Myometrial cell (primary cell): Measurements from ENCODE around the gene EAF2. TPM values are rescaled to one million over a fixed set of nuclear protein-coding genes. Genes with fewer than 3 reads are reported as not detected.

Experiments
- total RNA-seq: library from RNA; depleted of rRNA; stranded (reverse); fragments of >200 nt; gene quantifications from 2 replicates; pipeline ENCODE4 v1.2.3, GENCODE V29; 2015

The EAF2 gene
- total RNA-seq = 0.29 and 1.4 TPM in 2 replicates

DNA sequence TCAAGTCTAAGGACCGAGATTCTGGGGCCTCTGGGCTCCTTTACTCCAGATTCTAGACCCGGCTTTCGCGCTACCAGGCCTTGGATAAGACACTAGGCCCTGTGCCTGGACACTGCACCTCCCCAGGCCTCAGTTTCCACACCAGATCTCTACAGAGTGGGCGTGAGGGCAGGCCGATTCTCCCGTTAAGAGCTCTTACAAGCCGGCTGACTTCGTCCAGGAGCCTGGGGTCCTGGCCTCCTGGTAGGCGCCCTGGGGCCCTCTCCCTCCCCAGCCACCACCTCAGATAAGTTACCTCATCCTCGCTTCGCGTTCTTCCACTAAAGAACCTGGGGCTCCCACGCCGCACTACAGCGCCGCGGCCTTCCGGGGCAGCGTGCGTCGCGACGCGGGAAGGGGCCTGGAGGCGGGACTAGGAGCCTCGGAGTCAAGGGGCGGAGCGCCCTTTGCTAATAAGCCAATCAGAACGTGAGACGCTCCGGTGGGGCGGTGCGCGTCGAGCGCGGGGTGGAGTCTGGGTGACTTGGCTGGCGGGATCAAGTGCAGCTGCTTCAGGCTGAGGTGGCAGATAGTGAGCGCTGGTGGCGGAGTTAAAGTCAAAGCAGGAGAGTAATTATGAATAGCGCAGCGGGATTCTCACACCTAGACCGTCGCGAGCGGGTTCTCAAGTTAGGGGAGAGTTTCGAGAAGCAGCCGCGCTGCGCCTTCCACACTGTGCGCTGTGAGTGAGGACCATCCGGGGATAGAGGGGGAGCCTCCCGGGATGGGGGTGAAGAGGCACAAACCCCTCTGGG is at the start of gene EAF2, which contains the start of gene IQCB1:
EAF2 (plus strand) TSS at position 539 of the 794 bp plus-strand sequence; CDS start at position 616, 77 bp downstream.
IQCB1 (minus strand) TSS at position 390 of the 794 bp plus-strand sequence. CDS start 6,100 bp downstream, outside the sequence.

DNA sequence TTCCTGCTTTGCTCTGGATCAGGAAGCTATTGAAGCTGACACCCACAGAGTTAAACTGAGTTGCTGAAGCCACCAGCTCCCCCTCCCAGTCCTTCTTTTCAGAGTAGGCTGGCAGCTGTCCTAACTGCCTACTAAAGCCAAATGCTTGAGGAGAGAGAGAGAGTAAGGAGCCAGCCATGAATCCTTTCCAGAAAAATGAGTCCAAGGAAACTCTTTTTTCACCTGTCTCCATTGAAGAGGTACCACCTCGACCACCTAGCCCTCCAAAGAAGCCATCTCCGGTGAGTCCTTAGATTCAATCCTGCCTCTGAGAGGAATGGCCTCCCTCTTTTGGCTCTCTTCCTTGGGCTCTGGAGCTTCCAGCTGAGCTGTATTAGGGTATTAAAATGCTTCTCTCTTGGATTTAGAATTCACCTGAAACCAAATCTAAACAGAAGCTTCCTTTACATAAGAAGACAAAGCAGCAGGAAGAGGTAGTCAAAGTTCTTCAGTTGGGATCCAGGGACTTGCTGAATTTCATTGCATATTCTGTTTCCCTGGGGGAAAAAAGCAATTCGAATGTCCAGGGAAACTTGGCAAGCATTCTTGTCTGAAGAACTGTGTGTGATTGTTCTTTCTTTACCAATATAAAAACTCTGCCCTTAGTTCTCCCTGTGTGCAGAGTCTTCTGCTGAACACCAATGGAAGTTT is 59.4 kb downstream of the EAF2 start, which contains the start of gene SLC15A2:
SLC15A2 (plus strand) TSS at position 101 of the 690 bp plus-strand sequence; CDS start at position 177, 76 bp downstream.

Other genes with a start within 250 kb of the EAF2 start
- not detected in 2 replicates for gene FBXO40, start 241.8 kb upstream of the EAF2 start, total RNA-seq
- 2.3 and 3.7 TPM in 2 replicates for gene HCLS1, start 174.3 kb upstream of the EAF2 start, total RNA-seq
- 20.8 and 22.7 TPM in 2 replicates for gene GOLGB1, start 85.5 kb upstream of the EAF2 start, total RNA-seq
- 9.4 and 11.0 TPM in 2 replicates for gene IQCB1, start 149 bp upstream of the EAF2 start, total RNA-seq
- under 0.01 TPM in 1 of 2 replicates, not detected in the other for gene SLC15A2, start 59.2 kb downstream of the EAF2 start, total RNA-seq
- gene ILDR1, start 187.0 kb downstream of the EAF2 start, total RNA-seq = 0.53 TPM in 1 of 2 replicates, not detected in the other
- not detected in 2 replicates for gene CD86, start 220.2 kb downstream of the EAF2 start, total RNA-seq